GM18867 (cell line): ENCODE data around the gene GPATCH4.
A peak's percentile ranks its signal among the peaks of the same experiment; 100 is the strongest.
"Not testable (repeated sequence)": the region's sequence is repeated elsewhere in the genome, so short reads cannot be mapped to it uniquely, and the experiment has no call there.

Experiments
- ATAC-seq: cut with Tn5 transposase; IDR thresholded peaks from one replicate; pipeline ENCODE4 v1.9.1; 2021; ENCODE audit warnings: mild to moderate bottlenecking, moderate library complexity; ENCODE audit not compliant: unreplicated experiment

GPATCH4 gene

DNA sequence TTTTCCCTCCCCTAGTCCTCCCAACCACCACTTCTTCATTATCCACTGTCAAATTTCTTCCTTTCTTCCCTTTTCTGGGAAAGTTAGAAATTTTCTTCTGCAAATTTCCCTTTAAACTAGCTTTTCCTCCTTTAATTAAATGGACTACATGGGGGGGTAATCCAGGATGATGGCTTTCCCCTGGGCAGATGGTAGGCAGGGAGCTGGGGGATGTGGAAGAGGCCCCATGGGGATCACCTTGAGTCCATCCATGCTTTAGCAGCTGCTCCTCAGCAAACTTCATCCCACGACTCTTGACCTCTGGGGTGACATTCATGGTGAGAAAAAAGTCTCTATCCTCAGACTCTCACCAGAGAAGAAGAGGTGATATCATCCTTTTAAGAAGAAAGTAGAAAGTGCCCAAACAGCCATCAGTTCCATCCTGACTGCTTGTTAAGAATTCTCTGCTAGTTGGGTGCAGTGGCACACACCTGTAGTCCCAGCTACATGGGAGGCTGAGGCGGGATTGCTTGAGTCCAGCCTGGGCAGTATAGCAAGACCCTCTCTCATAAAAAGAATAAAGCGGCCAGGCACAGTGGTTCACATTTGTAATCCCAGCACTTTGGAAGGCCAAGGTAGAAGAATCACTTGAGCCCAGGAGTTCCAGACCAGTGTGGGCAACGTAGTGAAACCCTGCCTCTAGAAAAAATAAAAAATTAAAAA is 2.4 kb downstream of the GPATCH4 start:
- no peak for ATAC-seq

- ATAC-seq, result no peak
Measured at GRCh38 chr1:156598125-156598524, 3.2 kb downstream of the GPATCH4 start.

GRCh38 chr1:156596426-156596825 is 4.9 kb downstream of the GPATCH4 start:
- no peak for ATAC-seq

GRCh38 chr1:156595016-156595415 is 6.3 kb downstream of the GPATCH4 start:
- ATAC-seq, result no peak

GRCh38 chr1:156594190-156594589 is 7.1 kb downstream of the GPATCH4 start:
- ATAC-seq, result no peak

- ATAC-seq, result no peak
Measured at GRCh38 chr1:156593661-156593989, 7.7 kb downstream of the GPATCH4 start.

DNA sequence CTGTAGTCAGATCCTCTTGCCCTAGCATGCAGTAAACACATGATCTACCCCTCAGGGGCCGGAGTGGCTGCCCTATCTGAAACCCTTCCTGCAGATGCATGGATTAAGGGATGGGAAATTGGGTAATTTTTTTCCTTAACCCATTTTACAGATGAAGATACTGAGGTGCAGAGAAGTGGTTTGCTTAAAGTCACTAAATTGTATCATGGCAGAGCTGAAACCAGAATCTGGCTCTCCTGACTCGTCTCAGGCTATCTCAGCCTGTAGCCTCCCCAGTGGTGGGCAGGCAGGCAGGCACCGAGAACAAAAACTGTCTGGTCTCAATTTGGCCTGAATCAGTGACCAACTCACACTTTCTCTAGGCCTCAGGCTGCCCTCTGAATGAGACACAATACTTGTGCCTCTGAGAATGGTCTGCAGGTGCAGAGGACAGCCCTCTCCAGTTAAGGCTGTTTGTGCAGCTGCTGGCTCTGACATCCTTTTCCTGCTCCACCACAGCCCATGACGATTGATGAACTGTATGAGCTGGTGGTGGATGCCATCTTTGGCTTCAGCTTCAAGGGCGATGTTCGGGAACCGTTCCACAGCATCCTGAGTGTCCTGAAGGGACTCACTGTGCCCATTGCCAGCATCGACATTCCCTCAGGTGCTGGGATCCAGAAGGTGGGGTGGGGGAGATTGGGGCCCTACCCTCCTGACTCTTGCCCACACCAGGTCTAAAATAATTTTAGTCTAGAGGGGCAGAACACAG is 8.2 kb downstream of the GPATCH4 start:
- no peak for ATAC-seq

- no peak for ATAC-seq
Measured at GRCh38 chr1:156592158-156592909, 8.9 kb downstream of the GPATCH4 start.

DNA sequence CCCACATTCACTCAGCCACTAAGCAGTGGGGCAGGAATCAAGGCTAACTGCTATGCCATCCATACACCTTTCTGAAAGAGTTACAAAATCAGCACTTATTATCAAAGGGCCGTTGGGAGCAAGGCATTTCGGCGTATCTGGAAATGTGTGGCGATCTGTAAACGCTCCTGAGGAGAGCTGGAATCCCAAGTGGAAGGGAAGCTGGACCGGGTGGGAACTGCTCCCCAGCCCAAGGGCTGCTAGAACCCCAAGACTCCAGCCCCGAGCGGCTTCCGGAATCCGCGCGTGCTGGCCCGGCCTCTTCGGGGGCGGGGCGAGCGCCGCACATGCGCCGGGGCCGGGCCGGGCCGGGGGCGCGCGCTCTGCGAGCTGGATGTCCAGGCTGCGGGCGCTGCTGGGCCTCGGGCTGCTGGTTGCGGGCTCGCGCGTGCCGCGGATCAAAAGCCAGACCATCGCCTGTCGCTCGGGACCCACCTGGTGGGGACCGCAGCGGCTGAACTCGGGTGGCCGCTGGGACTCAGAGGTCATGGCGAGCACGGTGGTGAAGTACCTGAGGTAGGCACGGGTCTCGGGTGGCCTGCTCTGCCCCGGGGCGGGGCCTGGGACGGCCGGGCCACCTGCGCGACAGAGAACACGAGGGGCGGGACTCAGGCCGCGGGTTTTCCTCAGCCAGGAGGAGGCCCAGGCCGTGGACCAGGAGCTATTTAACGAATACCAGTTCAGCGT is 9.7 kb downstream of the GPATCH4 start, which contains the start of gene NAXE:
Gene NAXE (plus strand): TSS at position 345 of the 726 bp plus-strand sequence. CDS start 29 bp downstream, at position 374.
- ATAC-seq, result peak; percentile 88

GRCh38 chr1:156591181-156591431 is 10.2 kb downstream of the GPATCH4 start:
- no peak for ATAC-seq

GRCh38 chr1:156590326-156591180 is 10.7 kb downstream of the GPATCH4 start:
- no peak for ATAC-seq

DNA sequence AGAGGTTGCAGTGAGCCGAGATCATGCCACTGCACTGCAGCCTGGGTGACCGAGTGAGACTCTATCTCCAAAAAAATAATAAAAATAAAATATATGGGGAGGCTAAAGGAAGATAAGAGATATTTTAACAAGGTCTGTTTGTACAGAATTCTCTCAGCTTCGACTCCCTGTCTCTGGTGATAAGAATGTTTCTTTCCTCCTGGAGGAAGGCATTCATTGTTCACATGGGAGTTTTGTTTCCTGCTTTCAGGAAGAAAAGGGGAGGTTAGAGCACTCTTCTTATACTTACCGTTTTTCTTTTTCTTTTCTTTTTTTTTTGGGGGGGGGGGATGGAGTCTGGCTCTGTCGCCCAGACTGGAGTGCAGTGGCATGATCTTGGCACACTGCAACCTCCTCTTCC is 11.7 kb downstream of the GPATCH4 start:
- ATAC-seq, result no peak

- not testable (repeated sequence) for ATAC-seq
Measured at GRCh38 chr1:156587927-156588326, 13.4 kb downstream of the GPATCH4 start.

- ATAC-seq, result no peak
Measured at GRCh38 chr1:156586892-156587477, 14.3 kb downstream of the GPATCH4 start.

DNA sequence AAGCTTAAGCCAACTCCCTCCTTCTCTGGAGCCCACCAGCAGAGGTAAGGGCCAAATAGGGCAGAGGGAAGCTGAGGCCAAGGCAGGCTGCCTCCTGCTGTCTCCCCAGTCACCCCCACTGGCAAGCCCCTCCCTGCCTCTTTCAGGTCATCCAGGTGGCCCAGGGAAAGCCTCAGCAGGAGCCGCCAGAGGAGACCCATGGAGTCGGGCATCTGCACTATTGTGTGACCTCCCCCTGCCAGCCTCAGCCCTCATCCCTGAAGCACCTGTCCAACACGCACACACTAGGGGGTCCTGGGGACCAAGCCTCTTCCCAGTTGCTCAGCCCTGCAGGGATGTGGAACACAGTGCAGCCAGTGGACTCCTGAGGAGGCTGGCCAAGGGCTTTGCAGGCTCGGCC is 15.0 kb downstream of the GPATCH4 start:
- no peak for ATAC-seq

DNA sequence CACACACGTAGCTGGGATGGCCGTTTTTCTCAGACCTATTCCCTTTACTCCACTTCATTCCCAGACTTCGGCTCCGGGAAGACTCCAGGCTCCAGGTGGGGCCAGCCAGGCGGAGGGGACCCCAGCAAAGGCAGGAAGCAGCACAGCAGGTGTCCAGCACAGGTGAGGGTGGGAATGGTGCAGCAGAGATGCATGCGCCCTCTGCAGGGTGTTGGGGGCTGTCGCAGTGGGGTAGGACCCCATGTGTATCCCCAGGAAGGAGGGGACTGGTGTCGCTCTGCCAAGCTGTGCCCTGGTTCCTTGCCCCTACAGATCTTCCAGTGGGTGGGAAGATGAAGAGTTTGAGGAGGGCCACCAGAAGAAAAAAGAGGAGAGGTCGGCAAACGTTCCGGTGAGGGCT is 16.5 kb downstream of the GPATCH4 start:
- no peak for ATAC-seq

DNA sequence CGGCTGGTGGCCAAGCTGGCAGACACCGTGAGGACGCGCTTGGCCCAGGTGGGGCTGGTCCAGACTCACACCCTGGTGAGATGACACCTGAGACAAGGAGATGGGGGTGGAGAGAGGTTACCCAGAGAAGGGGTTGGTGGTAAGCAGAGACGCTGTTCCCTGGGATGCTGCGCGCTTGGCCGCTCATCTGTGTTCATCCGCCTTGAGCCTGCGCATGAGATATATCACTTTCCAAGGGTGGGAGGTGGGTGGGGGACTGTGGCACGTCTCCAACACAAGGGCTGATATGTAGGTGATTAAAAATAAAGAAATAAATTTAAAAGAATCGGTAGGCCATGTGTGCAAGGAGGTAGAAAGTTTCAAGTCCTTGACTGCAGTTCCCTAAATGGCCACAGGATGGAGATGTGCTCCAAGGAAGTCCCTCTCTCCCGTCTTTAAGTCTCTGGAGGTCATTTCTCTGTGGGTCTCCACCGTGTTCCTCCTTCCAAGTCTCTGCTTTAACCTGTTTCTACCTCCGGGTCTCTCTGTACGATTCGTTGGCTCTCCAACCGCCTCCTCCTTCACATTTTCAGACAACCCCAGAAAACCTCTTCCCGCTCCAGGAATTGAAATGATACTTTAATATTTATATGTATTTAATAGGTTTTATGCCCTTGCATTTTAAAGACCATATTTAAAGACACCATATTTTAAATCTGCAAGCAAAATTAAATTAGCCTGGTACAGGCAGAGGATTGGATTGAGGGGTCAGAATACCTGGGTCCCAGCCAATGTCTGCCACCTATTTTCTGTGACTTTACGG is 17.3 kb downstream of the GPATCH4 start:
- no peak for ATAC-seq

DNA sequence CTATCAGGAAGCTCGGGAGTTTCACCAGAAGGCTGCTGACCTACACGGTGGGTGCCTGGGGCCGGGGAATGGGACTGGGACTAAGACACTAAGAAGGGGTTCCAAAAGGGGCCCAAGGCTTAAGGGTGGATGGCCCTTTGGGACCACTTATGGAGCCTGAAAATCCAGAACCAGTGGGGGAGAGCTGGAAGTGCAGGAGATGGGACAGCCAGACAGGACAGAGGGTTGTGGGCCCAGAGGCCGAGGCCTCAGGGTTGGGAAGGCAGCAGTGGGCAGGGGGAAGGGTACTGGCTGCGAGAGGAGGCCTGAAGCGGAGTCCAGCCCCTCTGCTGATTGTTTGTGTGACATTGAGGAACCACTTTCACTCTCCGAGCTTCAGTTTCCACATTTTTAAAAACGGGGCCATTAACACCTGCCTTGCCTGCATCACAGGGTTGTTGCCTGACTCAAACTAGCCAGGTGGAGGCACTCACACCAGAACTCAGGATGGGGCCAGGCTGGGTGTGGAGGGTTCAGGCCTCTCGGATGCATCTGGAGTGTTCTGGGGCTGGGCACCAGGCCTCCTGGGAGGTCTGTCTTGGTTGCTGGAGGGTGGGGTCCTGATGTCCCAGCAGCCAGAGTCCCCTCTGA is 18.8 kb downstream of the GPATCH4 start:
- no peak for ATAC-seq
